Cardiac muscle cell (in vitro differentiated cells and primary cell): Measurements from ENCODE around the gene ATXN7L2. TPM values are rescaled to one million over a fixed set of nuclear protein-coding genes. Genes with fewer than 3 reads are reported as not detected.
A peak's percentile ranks its signal among the peaks of the same experiment; 100 is the strongest.

Experiments
- DNase-seq, 2 donors: peaks; one replicate each; pipeline versions ENCODE4 v3.0.0 to v3.0.0-alpha.2; 2010 to 2017; ENCODE audit warnings: low read depth in 1 of 2, low spot score in 1 of 2
- H3K27ac ChIP-seq: fragments of 200-600 bp; sonication (generic); 2 replicates; pipeline ENCODE4 v1.5.1; 2016
- H3K27me3 ChIP-seq: fragments of 200-600 bp; sonication (generic); 2 replicates; pipeline ENCODE4 v1.6.0; 2016; ENCODE audit warnings: control low read depth
- H3K36me3 ChIP-seq: fragments of 200-600 bp; sonication (generic); 2 replicates; pipeline ENCODE4 v1.5.1; 2016; ENCODE audit warnings: control low read depth
- H3K4me1 ChIP-seq: fragments of 200-600 bp; sonication (generic); 2 replicates; pipeline ENCODE4 v1.8.1; 2017; ENCODE audit warnings: low read depth, mild to moderate bottlenecking, mixed run types
- H3K4me3 ChIP-seq: fragments of 200-600 bp; sonication (generic); 2 replicates; pipeline ENCODE4 v1.5.1; 2016; ENCODE audit warnings: mild to moderate bottlenecking
- H3K9me3 ChIP-seq: fragments of 200-600 bp; sonication (generic); 2 replicates; pipeline ENCODE4 v1.5.1; 2017; ENCODE audit warnings: low read depth, mild to moderate bottlenecking, control low read depth
- CTCF ChIP-seq: IDR thresholded peaks from 2 replicates; pipeline ENCODE4 v1.5.1; 2012; ENCODE audit warnings: low read depth, mild to moderate bottlenecking, low read length
- polyA plus RNA-seq: library from polyadenylated mRNA; unstranded; fragments of >200 nt; fragmentation: Nextera tagmentation; extraction: Ambion mirVana; gene quantifications from 2 replicates; pipeline ENCODE4 v1.2.1, GENCODE V29; 2016
- total RNA-seq: library from RNA; depleted of rRNA; stranded (reverse); fragments of >200 nt; gene quantifications from 2 replicates; pipeline ENCODE4 v1.2.3, GENCODE V29; 2016

ATXN7L2 gene
- total and polyA plus RNA-seq, 2 experiments from 2014 or later, result 7.0 to 17.8 TPM

- no peak for TF ChIP-seq CTCF
- Histone ChIP-seq H3K36me3 (no peaks in the 10 kb centered on the region), H3K27me3 (no peaks in the 10 kb centered on the region), H3K4me3 (peak overlapping the region; percentile 40), H3K27ac (peak overlapping the region; percentile 24), H3K9me3 (no peaks in the 10 kb centered on the region), H3K4me1 (no peaks in the 10 kb centered on the region)
- peak in 1 of 2 donors; percentile 60 for DNase-seq
Observed at GRCh38 chr1:109482791-109483671, 674 bp upstream of the ATXN7L2 start.

- peak overlapping the region; percentile 64 for H3K4me3 ChIP-seq
- no peaks in the 10 kb centered on the region for H3K9me3 ChIP-seq
- no peak overlapping the region for H3K27ac ChIP-seq
- H3K36me3 ChIP-seq, result no peaks in the 10 kb centered on the region
- no peak for TF ChIP-seq CTCF
- H3K27me3 ChIP-seq, result no peaks in the 10 kb centered on the region
- no peaks in the 10 kb centered on the region for H3K4me1 ChIP-seq
- DNase-seq, result no peak
Observed at GRCh38 chr1:109484519-109484975, 842 bp downstream of the ATXN7L2 start.

GRCh38 chr1:109485001-109485400 lies 1.3 kb downstream of the ATXN7L2 start:
- TF ChIP-seq CTCF, result no peak
- DNase-seq, result no peak

GRCh38 chr1:109487261-109487660 lies 3.6 kb downstream of the ATXN7L2 start:
- no peaks in the 10 kb centered on the region for H3K4me1 ChIP-seq
- H3K9me3 ChIP-seq, result no peaks in the 10 kb centered on the region
- no peak overlapping the region for H3K4me3 ChIP-seq
- no peak overlapping the region for H3K27ac ChIP-seq
- no peak for DNase-seq
- H3K36me3 ChIP-seq, result peaks cover 6% of the 10 kb centered on the region
- no peak for TF ChIP-seq CTCF
- no peaks in the 10 kb centered on the region for H3K27me3 ChIP-seq

More at GRCh38 chr1:109485001-109485400, 1.3 kb downstream of the ATXN7L2 start:
- Histone ChIP-seq H3K27me3 (no peaks in the 10 kb centered on the region), H3K4me1 (no peaks in the 10 kb centered on the region), H3K9me3 (no peaks in the 10 kb centered on the region), H3K4me3 (peak overlapping the region; percentile 64), H3K27ac (no peak overlapping the region), H3K36me3 (no peaks in the 10 kb centered on the region)

- Histone ChIP-seq H3K36me3 (peaks cover 6% of the 10 kb centered on the region), H3K27ac (no peak overlapping the region), H3K9me3 (no peaks in the 10 kb centered on the region), H3K4me3 (no peak overlapping the region), H3K4me1 (no peaks in the 10 kb centered on the region), H3K27me3 (no peaks in the 10 kb centered on the region)
- no peak for DNase-seq
- TF ChIP-seq CTCF, result no peak
Observed at GRCh38 chr1:109488201-109488600, 4.5 kb downstream of the ATXN7L2 start.
